ENCODE data around the gene ZP1. TPM values are rescaled to one million over a fixed set of nuclear protein-coding genes. Genes with fewer than 3 reads are reported as not detected.
"Not testable (repeated sequence)": the region's sequence is repeated elsewhere in the genome, so short reads cannot be mapped to it uniquely, and the experiment has no call there.

Gene ZP1
- polyA plus RNA-seq, 1 experiment, result 0.36 TPM

DNA sequence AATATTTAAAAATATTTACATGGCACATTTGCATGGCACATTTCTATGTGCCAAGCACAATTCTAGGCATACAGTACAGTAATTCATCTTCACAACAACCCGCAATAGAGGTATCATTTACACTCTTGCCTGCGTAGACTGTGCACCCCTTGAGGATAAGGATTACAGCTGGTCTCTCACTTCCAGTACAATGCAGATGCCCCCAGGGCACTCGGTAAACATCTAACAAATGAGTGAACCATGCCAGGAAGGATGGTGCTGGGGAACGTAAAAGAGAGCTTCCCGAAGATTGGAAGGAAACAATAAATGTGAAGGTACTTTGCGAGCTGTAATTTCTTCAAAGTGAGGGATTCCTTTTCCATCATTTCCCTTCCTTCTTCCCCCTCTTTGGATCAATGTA is 37.7 kb downstream of the ZP1 start:
- Histone ChIP-seq H3K27me3 (ENCODE audit: control insufficient read depth, insufficient read depth, low read length) (0 out of 2 replicates have a peak, but pooled peaks cover 3% of the 10 kb centered on the region), H3K4me3 (ENCODE audit: low read depth, low read length) (peak overlapping the region; percentile 75), H3K36me3 (ENCODE audit: control insufficient read depth, insufficient read depth, low read length) (peaks cover 21% of the 10 kb centered on the region)
- TF ChIP-seq, protein P1, sequence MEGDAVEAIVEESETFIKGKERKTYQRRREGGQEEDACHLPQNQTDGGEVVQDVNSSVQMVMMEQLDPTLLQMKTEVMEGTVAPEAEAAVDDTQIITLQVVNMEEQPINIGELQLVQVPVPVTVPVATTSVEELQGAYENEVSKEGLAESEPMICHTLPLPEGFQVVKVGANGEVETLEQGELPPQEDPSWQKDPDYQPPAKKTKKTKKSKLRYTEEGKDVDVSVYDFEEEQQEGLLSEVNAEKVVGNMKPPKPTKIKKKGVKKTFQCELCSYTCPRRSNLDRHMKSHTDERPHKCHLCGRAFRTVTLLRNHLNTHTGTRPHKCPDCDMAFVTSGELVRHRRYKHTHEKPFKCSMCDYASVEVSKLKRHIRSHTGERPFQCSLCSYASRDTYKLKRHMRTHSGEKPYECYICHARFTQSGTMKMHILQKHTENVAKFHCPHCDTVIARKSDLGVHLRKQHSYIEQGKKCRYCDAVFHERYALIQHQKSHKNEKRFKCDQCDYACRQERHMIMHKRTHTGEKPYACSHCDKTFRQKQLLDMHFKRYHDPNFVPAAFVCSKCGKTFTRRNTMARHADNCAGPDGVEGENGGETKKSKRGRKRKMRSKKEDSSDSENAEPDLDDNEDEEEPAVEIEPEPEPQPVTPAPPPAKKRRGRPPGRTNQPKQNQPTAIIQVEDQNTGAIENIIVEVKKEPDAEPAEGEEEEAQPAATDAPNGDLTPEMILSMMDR (IDR thresholded peaks at IDR 0.05; ENCODE audit: insufficient read depth, low read depth, low read length), result no peak
- POLR2A ChIA-PET, result interaction anchor here (0.6 kb wide), 1 partner anchor 31 kb away, joined by 4 read pairs; no protein-coding TSS in a partner anchor
- CTCF ChIA-PET, result interaction anchor here (0.7 to 28.4 kb wide), 7 partner anchors 11 to 1462 kb away, joined by 3 to 716 read pairs (median 4); partner anchors contain the start of gene CCDC86
- no peak for DNase-seq (ENCODE audit: low read depth)

- ChIA-PET POLR2A (interaction anchor here (0.6 kb wide), 1 partner anchor 31 kb away, joined by 4 read pairs; no protein-coding TSS in a partner anchor), CTCF (interaction anchor here (0.7 to 28.4 kb wide), 7 partner anchors 9 to 1461 kb away, joined by 3 to 716 read pairs (median 4); partner anchors contain the start of gene CCDC86)
- Histone ChIP-seq H3K36me3 (ENCODE audit: control insufficient read depth, insufficient read depth, low read length) (peaks cover 17% of the 10 kb centered on the region), H3K27me3 (ENCODE audit: control insufficient read depth, insufficient read depth, low read length) (0 out of 2 replicates have a peak, but pooled peaks cover 3% of the 10 kb centered on the region), H3K4me3 (ENCODE audit: low read depth, low read length) (peak overlapping the region; percentile 75)
- DNase-seq (ENCODE audit: low read depth), result no peak
- TF ChIP-seq, protein P1 (IDR thresholded peaks at IDR 0.05; ENCODE audit: insufficient read depth, low read depth, low read length), result no peak
Observed at GRCh38 chr11:60905551-60906113, 38.3 kb downstream of the ZP1 start.

- TF ChIP-seq, protein P1 (IDR thresholded peaks at IDR 0.05; ENCODE audit: insufficient read depth, low read depth, low read length), result no peak
- Histone ChIP-seq H3K36me3 (ENCODE audit: control insufficient read depth, insufficient read depth, low read length) (peaks cover 11% of the 10 kb centered on the region), H3K27me3 (ENCODE audit: control insufficient read depth, insufficient read depth, low read length) (0 out of 2 replicates have a peak, but pooled peaks cover 3% of the 10 kb centered on the region), H3K4me3 (ENCODE audit: low read depth, low read length) (peak within 1 kb of the TSS; percentile 75)
- DNase-seq (ENCODE audit: low read depth), result peak; percentile 80
- ChIA-PET POLR2A (no interaction called here), CTCF (interaction anchor here (0.7 to 28.4 kb wide), 6 partner anchors 9 to 131 kb away, joined by 3 to 716 read pairs (median 4); partner anchors contain the start of gene CCDC86)
Observed at GRCh38 chr11:60906132-60906972, 39.0 kb downstream of the ZP1 start, which contains the start of gene PRPF19. Gene PRPF19, minus strand, starts transcription at chr11:60906585. Its CDS starts 203 bp downstream, at chr11:60906382.

- CTCF ChIA-PET, result no interaction called here
- Histone ChIP-seq H3K36me3 (ENCODE audit: control insufficient read depth, insufficient read depth, low read length) (no peaks in the 10 kb centered on the region), H3K4me3 (ENCODE audit: low read depth, low read length) (no peak overlapping the region), H3K27me3 (ENCODE audit: control insufficient read depth, insufficient read depth, low read length) (0 out of 2 replicates have a peak, but pooled peaks cover 3% of the 10 kb centered on the region)
- DNase-seq (ENCODE audit: low read depth), result no peak
- TF ChIP-seq, protein P1 (IDR thresholded peaks at IDR 0.05; ENCODE audit: insufficient read depth, low read depth, low read length), result no peak
- POLR2A ChIA-PET, result no interaction called here
Observed at GRCh38 chr11:60908803-60909202, 41.5 kb downstream of the ZP1 start.

DNA sequence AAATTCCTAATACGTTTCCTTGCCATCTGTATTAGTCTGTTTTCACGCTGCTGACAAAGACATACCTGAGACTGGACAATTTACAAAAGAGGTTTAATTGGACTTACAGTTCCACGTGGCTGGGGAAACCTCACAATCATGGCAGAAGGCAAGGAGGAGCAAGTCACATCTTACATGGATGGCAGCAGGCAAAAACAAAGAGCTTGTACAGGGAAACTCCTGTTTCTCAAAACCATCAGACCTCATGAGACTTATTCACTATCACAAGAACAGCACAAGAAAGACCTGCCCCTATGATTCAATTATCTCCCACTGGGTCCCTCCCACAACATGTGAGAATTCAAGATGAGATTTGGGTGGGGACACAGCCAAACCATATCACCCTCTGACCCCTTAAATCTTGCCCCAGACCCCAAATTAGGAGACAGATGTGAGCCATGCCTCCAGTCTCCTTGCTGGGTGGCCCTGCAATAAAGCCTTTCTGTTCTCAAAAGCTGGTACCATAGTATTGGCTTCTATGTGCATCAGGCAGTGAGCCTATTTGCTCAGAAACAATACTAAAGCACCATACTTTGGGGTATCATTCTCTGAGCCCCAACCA is 42.4 kb downstream of the ZP1 start:
- H3K27me3 ChIP-seq (ENCODE audit: control insufficient read depth, insufficient read depth, low read length); CTCF ChIA-PET; H3K36me3 ChIP-seq (ENCODE audit: control insufficient read depth, insufficient read depth, low read length); POLR2A ChIA-PET; DNase-seq (ENCODE audit: low read depth); H3K4me3 ChIP-seq (ENCODE audit: low read depth, low read length): not testable (repeated sequence)

All from BJ (cell line).